Heart right ventricle (tissue), 16 donors: Measurements from ENCODE around the gene CUBN. TPM values are rescaled to one million over a fixed set of nuclear protein-coding genes. Genes with fewer than 3 reads are reported as not detected.

Experiments used
- ATAC-seq, 8 donors: fragments of 200-7000 bp; cut with Tn5 transposase; one replicate each; pipeline ENCODE4 v1.9.1; 2020; ENCODE audit warnings: mild to moderate bottlenecking in 8 of 8, moderate library complexity in 8 of 8, moderate number of reproducible peaks in 1 of 8
- DNase-seq, 2 donors: peaks; one replicate each; pipeline ENCODE4 v3.0.0-alpha.2; 2020
- H3K27ac ChIP-seq, 10 donors: fragments of 200-600 bp; sonication (generic) in 2 of 10; one replicate each; pipeline versions ENCODE4 v1.5.0 to v1.8.0; 2020 to 2022; ENCODE audit warnings: mild to moderate bottlenecking in 3 of 10
- H3K27me3 ChIP-seq, 7 donors: fragments of 200-600 bp; one replicate each; pipeline ENCODE4 v1.8.0; 2021 to 2022; ENCODE audit warnings: mild to moderate bottlenecking in 2 of 7
- H3K36me3 ChIP-seq, 9 donors: fragments of 200-600 bp; sonication (generic) in 1 of 9; one replicate each; pipeline versions ENCODE4 v1.5.0 to v1.8.0; 2020 to 2022; ENCODE audit warnings: mild to moderate bottlenecking in 2 of 9
- H3K4me1 ChIP-seq, 9 donors: fragments of 200-600 bp; sonication (generic) in 1 of 9; one replicate each; pipeline versions ENCODE4 v1.5.0 to v1.8.0; 2020 to 2022; ENCODE audit warnings: mild to moderate bottlenecking in 4 of 9
- H3K4me3 ChIP-seq, 10 donors: fragments of 200-600 bp; sonication (generic) in 2 of 10; one replicate each; pipeline versions ENCODE4 v1.5.0 to v1.8.0; 2020 to 2022; ENCODE audit warnings: mild to moderate bottlenecking in 7 of 10, moderate library complexity in 2 of 10
- H3K9me3 ChIP-seq, 11 donors: fragments of 200-600 bp in 10 of 11; sonication (generic) in 2 of 11; one replicate each; pipeline versions ENCODE4 v1.5.0 to v1.8.0; 2013 to 2022; ENCODE audit warnings: mild to moderate bottlenecking in 2 of 11, control low read depth in 1 of 11, moderate library complexity in 1 of 11
- WGBS, 2 donors: extraction: QIAGEN DNeasy Blood & Tissue Kit; methylation state at CpG; one replicate each; pipeline ENCODE4 v1.1.7; 2013; ENCODE audit warnings: inconsistent platforms in 1 of 2; 5-methylcytosine and 5-hydroxymethylcytosine counted together
- intact Hi-C, 10 donors: fragments of 100-400 bp; cut with DNase I; formaldehyde crosslinking; loops; one replicate each; pipeline versions ENCODE4 v1.11.1 to v1.14.2; 2022
- polyA plus RNA-seq, 2 donors: library from polyadenylated mRNA; stranded (reverse); fragments of 200-250 nt; gene quantifications; one replicate each; pipeline ENCODE4 v1.2.3, GENCODE V29; 2013
- total RNA-seq, 10 donors: library from RNA; stranded (reverse); fragmentation: NEBNext Ultra II Directional in 3 of 10; extraction: Animal tissue kit (Norgen Biotek cat#: 25700) in 3 of 10; gene quantifications; one replicate each; pipeline versions ENCODE4 v1.2.1 to v1.2.4, GENCODE V29; 2021 to 2023
- TF ChIP-seq, protein P1 (sequence below), 9 donors: fragments of 200-600 bp; sonication (generic) in 2 of 9; IDR thresholded peaks; one replicate each; pipeline versions ENCODE4 v1.5.0 to v1.8.0; 2021 to 2022; ENCODE audit warnings: antibody characterized with exemption in 9 of 9, mild to moderate bottlenecking in 5 of 9, moderate library complexity in 1 of 9
- donor health status: Arrhythmogenic right ventricular cardiomyopathy.
- donor health status: ischemic (EF 13 %, LVEDD 7.1; RV severe dilation, severe dysfunction).
- donor health status: healthy with polysubstance abuse.
- donor health status: DM: no; HTN: yes; CAD: no.
- donor health status: DM: no; HTN: no; CAD: no.
- donor health status: ischemic (EF 25% LVEDD 6.9; RV normal size, moderate dysfunction).
- donor health status: ischemic (EF 25% LVEDD 5.7; RV mildly dilated, moderate dysfunction).
- donor health status: healthy.
- donor health status: DM: yes; HTN: yes; CAD: no.
- donor health status: Ischemic cardiomyopathy.
- donor health status: ischemic (EF 35%, LVEDD 5.7; RV mildly dilated, moderate dysfunction).
- donor health status: nonischemic (EF 11% LVEDD 7.7; RV severe dilation, severe dysfunction).
- donor health status: DM: yes; HTN: yes; CAD: no.
- donor health status: PGD.
- donor health status: ischemic (EF 29% LVEDD 5.4; RV normal size, mild dysfunction).
- donor health status: nonischemic (EF 23%, LVEDD 6.1; RV moderate dilation, normal function).

CUBN gene
- total and polyA plus RNA-seq, 12 donors: 0.13 to 1.2 (median 0.42) TPM

DNA sequence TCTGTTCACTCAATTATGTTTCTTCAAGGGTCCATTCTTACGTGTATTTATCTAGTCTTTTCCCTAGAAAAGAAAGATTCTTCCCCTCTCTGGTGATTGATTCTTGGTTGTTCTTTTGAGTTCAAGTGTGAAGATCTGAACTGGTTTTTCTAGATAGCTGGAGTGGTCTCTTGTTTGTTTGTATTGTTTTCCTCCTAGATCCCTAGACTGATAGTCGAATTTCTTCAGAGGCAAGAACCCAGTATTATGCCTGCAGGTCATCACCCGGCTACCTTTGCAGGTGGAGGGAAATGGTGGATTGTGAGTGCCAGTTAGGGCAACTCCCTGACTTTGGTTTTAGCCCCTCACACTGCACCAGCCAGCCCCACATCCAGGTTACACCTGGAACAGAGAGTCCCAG is 310.2 kb downstream of the CUBN start:
- H3K27ac ChIP-seq: no peak overlapping the region
- no peak overlapping the region for H3K4me3 ChIP-seq
- intact Hi-C loops: loop anchor here in 1 of 10 donors (10.0 kb wide), 1 partner anchor 385 kb away; the partner anchor contains the start of gene PTER
- TF ChIP-seq, protein P1, sequence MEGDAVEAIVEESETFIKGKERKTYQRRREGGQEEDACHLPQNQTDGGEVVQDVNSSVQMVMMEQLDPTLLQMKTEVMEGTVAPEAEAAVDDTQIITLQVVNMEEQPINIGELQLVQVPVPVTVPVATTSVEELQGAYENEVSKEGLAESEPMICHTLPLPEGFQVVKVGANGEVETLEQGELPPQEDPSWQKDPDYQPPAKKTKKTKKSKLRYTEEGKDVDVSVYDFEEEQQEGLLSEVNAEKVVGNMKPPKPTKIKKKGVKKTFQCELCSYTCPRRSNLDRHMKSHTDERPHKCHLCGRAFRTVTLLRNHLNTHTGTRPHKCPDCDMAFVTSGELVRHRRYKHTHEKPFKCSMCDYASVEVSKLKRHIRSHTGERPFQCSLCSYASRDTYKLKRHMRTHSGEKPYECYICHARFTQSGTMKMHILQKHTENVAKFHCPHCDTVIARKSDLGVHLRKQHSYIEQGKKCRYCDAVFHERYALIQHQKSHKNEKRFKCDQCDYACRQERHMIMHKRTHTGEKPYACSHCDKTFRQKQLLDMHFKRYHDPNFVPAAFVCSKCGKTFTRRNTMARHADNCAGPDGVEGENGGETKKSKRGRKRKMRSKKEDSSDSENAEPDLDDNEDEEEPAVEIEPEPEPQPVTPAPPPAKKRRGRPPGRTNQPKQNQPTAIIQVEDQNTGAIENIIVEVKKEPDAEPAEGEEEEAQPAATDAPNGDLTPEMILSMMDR (IDR thresholded peaks at IDR 0.05): no peak
- no peaks in the 10 kb centered on the region for H3K36me3 ChIP-seq
- no peak for ATAC-seq
- peaks cover 0 to 19% (median 11%) of the 10 kb centered on the region in 11 donors for H3K9me3 ChIP-seq
- no peaks in the 10 kb centered on the region for H3K27me3 ChIP-seq
- 75 to 85% methylated on average over 3 of the region's 3 CpGs for WGBS, 2 donors
- DNase-seq: no peak
- H3K4me1 ChIP-seq: peaks cover 4 to 31% (median 24%) of the 10 kb centered on the region in 9 donors

DNA sequence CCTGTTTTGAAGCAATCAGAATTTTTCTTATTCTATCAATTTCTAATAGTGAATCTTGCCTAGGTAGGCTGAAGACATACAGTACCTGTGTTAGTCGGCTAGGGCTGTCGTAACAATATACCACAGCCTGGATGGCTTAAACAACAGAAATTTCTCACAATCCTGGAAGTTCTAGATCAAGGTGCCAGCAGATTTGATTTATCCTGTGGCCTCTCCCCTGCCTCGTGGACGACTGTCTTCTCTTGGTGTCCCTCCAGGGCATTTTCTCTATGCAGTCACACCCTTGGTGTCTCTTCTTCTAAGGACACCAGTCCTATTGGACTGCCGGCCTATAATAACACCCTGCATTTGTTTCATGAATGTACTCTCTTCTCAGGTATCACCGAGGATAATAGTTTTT is 310.6 kb downstream of the CUBN start:
- TF ChIP-seq, protein P1 (IDR thresholded peaks at IDR 0.05): no peak

DNA sequence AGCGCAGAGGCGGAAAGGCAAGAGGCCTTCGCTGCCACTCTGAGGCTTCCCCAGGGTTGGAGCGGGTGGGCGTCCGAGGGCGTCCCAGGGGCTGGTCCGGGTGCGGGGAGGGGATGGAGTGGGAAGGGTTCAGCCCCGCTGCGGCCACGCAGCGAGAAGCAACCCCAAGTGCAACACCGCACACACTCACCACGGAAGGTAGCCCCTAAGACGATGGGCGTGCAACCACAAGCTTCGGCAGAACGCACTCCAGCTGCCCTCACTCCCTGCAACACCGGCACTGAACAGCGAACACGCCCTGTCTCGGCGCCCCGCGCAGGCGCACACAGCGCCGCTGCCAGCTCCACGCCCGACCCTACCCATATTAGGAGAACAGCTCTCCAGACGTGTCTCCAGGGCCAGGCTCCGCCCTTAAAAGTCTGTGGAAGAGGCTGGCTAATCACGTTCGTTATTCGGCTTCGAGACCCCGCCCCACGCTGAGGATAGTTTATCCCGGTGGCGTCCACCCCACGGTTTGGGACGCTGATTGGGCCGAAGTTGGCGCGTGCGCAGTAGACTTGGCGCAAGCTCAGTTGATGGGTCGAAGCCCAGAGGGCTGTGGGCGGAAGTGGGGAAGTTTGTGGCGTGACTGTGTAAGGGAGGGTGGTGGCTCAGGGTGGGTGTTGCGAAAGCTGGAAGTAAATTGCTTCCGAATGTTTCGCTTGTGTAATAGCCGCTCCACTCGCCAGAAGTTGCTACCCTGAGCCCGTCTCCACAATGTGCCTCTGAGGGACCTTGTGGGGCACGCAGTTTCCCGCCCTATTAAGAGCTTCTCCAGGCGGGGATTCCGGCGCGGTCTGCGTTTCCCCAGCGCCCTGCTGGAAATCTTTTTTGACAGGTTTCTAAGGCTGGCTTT is 312.2 kb downstream of the CUBN start, which contains the start of gene RSU1:
Gene RSU1 (minus strand): TSS at position 300 of the 895 bp plus-strand sequence. CDS start 343 bp downstream, outside the sequence.
- WGBS, 2 donors: 0% methylated on average over 65 of the region's 65 CpGs
- intact Hi-C loops: loop anchor here in 1 of 10 donors (10.0 kb wide), 1 partner anchor 383 kb away; the partner anchor contains the start of gene PTER
- H3K27ac ChIP-seq: peak within 1 kb of the TSS; percentile 49 to 97 (median 90)

More for the DNA sequence above, 310.6 kb downstream of the CUBN start:
- WGBS, 2 donors: 85 to 88% methylated on average over 6 of the region's 6 CpGs
- intact Hi-C loops: loop anchor here in 1 of 10 donors (10.0 kb wide), 1 partner anchor 384 kb away; the partner anchor contains the start of gene PTER
- Histone ChIP-seq H3K4me1 (peaks cover 4 to 34% (median 28%) of the 10 kb centered on the region in 9 donors), H3K27me3 (no peaks in the 10 kb centered on the region), H3K4me3 (no peak overlapping the region), H3K9me3 (peaks cover 0 to 19% (median 11%) of the 10 kb centered on the region in 11 donors), H3K27ac (no peak overlapping the region), H3K36me3 (peaks cover 0 to 3% (median 0%) of the 10 kb centered on the region in 9 donors)
- ATAC-seq: no peak
- DNase-seq: no peak

DNA sequence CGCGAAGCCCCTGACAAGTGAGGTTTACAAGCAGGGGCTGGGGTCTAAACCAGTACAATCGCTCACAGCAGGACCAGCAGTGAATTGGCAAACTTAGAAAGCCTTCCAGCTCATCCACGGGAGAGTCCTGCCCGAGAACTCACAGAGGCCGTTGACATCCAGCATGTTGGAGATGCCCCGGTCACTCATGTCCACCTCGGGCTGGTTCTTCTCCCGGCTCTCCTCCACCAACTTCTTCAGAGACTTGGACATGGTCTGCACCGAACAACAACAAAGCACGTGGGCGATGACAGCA is 312.8 kb downstream of the CUBN start:
- H3K27ac ChIP-seq: peak overlapping the region in 9 of 10 donors; percentile 61 to 86 (median 81)
- H3K4me1 ChIP-seq: peaks cover 4 to 55% (median 29%) of the 10 kb centered on the region in 9 donors
- TF ChIP-seq, protein P1 (IDR thresholded peaks at IDR 0.05): no peak
- no peaks in the 10 kb centered on the region for H3K27me3 ChIP-seq
- intact Hi-C loops: loop anchor here in 1 of 10 donors (10.0 kb wide), 1 partner anchor 382 kb away; the partner anchor contains the start of gene PTER
- H3K4me3 ChIP-seq: peak overlapping the region; percentile 64 to 81 (median 76)
- peaks cover 0 to 7% (median 0%) of the 10 kb centered on the region in 9 donors for H3K36me3 ChIP-seq
- H3K9me3 ChIP-seq: peaks cover 0 to 2% (median under 1%) of the 10 kb centered on the region in 11 donors
- no peak for DNase-seq
- peak in 1 of 8 donors; percentile 25 for ATAC-seq
- WGBS, 2 donors: 3 to 4% methylated on average over 12 of the region's 12 CpGs

More for the DNA sequence above, 312.2 kb downstream of the CUBN start, which contains the start of gene RSU1:
- TF ChIP-seq, protein P1 (IDR thresholded peaks at IDR 0.05): no peak
- DNase-seq (peak; percentile 100), ATAC-seq (peak; percentile 97 to 100 (median 98))
- Histone ChIP-seq H3K36me3 (peaks cover 0 to 7% (median 0%) of the 10 kb centered on the region in 9 donors), H3K9me3 (peaks cover 0 to 8% (median 6%) of the 10 kb centered on the region in 11 donors), H3K4me3 (peak within 1 kb of the TSS; percentile 64 to 81 (median 76)), H3K27me3 (no peaks in the 10 kb centered on the region), H3K4me1 (peaks cover 4 to 50% (median 29%) of the 10 kb centered on the region in 9 donors)
